NOMO-1 (cell line): ENCODE data around the gene CPB1.

Experiments used
- DNase-seq, 2 experiments: peaks; one replicate each; lab custom pipeline; 2025; ENCODE audit not compliant: unreplicated experiment in 2 of 2; lab: John Stamatoyannopoulos, UW

The CPB1 gene

DNA sequence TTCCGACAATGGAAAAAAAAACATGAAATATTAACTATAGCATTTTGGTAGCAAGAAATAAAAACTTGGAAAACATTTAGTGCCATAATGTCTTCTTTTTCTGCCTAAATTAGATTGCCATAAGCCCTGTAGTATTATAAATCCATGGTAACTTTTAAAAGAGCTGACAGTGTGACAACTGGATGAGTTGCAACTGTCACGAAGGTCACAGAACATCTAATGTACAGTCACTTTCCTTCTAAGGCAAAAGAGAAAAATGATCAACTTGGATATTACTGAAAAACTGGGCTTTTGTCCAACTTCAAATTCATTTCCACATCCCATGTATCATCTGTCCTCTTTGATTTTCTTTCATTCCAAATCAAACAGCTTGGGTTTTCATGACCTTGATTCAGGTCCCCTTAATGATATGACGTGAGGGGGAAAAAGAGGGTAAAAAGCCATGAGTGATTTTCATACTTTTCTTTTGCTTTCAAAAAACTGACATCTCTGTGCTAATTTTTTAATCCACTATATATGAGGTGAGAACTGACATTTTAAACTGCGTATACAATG, 602 bp downstream of the CPB1 start:
- no peak for DNase-seq

DNA sequence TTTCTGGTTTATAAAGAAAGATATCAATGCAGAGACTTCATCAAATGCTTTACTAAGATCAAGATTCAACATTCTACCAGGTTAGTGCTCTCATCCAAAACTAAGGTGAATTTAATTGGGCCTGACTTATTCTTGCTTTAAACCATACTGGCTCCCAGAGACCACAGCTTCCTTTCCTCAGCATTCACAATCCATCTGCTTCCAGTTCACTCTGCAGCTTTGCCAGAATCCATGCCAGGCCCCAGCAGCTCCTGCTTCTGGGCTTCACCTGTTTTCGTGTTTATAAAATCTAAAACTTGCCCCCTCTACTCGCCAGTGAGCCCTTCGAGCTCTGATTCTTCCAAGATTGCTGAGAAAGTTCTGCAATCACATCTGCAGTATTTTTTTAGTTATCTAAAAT, 2.3 kb downstream of the CPB1 start:
- DNase-seq, result no peak

DNA sequence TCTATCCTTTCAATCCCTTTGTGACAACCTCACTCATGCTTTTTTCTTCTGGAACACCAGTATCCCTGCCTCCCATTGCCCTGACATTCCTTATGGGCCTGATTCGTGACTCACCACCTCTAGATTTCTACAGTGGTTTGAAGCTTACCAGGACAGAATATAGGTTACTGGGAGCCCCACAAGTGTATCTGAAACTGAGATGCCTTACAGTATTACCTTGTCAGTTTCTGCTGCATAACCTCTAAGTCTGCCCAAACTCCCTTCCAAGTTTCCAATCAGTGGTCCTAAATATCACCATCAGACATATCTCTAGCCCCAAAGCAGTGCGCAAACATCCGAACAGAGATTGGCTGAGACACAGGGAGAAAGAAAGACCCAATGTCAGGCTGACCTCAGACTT, 5.6 kb downstream of the CPB1 start:
- DNase-seq, result no peak

DNA sequence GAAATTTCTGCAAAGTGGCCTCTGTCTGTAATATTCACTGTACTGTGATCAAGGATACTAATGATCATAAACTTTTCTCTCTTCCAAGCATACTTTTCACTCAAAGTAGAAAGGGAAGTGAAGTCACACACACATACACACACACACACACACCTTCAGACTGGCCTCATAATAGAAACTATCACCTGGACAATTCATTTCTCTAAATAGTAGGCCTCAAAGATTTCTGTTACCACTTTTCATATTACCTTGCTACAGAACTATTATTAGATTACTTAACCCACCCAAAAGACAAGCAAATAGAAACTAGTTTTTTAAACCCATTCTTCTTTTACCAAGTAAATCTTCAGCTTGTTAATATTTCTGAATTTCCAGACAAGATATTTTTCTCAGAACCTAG, 12.2 kb downstream of the CPB1 start:
- no peak for DNase-seq

DNA sequence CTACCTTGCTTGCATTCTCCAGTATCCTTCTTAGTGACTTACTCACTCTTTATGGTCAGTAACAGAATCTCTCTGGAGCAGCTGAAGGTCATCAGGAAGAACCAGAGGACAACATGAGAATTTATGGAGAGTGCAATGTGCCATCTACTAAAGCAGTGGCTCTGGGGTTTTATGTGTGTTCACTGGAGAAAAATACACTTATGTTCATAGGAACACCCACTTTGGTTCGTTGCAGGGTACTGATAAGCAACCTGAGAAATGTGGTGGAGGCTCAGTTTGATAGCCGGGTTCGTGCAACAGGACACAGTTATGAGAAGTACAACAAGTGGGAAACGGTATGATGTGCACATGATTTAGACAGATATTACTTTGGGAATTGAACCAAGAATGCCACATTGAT, 12.8 kb downstream of the CPB1 start:
- DNase-seq, result no peak

DNA sequence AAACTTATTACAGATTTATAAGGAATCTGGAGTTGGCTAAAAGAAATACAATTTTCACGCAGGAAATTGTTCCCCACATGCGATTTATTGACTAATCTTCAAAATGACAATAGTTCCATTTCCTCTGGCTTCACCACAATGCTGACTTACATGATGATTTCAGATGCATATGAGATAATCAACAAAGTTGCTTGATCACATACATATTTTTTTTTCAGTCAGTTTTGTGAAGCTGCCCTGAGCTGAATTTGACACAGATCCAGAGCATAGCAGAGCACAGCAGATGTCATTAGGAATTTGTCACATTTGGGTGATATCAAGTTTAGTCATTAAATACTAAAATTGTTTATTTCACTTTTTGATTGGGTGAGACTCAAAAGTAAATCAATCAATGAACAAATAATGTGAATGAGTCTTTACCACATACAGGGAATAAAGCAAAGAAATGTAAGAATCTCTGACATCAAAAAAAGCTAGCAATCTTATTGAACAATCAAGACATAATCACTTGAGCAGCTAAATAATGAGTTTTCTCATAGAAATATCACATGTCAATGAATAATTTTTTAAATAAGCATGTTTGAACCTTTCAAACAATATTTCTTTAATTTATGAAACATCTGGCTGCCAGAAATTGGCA, 18.3 kb downstream of the CPB1 start:
- DNase-seq, result no peak

DNA sequence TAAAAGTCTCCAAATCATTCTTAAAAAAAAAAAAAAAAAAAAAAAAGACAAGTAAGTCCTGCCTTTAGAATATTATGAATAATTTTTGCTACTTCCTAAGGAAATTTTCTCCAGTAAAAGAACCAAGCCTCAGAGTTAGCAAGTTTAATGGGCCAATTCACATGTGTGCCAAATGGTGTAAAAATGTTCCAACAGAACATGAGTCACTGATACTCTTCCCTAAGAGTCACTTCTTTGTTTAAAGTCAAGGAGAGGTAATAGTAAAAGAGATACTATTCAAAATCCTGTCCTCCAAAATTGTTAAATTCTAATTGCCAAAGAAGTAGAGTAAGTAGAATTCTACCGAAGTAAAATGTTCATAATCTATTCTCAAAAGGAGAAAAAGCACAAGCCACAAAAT, 19.7 kb downstream of the CPB1 start:
- no peak for DNase-seq

DNA sequence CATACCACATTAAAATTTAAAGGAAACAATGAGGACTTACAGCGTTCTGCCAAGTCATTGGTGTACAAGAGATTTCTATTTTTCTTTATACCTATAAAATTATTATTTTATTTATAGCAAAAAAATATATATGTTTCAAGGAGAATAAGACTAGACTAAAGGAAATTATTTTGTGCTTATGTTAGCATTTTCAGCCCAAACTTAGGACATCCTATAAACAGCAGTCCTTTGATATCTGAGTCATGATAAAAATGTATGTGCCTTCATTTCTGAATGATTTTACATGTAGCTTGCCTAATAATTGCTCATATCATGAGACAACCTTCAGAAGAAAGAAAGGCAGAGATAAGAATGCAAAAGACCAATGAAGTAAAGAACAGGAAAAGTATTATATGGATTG, 20.8 kb downstream of the CPB1 start:
- DNase-seq, result no peak

DNA sequence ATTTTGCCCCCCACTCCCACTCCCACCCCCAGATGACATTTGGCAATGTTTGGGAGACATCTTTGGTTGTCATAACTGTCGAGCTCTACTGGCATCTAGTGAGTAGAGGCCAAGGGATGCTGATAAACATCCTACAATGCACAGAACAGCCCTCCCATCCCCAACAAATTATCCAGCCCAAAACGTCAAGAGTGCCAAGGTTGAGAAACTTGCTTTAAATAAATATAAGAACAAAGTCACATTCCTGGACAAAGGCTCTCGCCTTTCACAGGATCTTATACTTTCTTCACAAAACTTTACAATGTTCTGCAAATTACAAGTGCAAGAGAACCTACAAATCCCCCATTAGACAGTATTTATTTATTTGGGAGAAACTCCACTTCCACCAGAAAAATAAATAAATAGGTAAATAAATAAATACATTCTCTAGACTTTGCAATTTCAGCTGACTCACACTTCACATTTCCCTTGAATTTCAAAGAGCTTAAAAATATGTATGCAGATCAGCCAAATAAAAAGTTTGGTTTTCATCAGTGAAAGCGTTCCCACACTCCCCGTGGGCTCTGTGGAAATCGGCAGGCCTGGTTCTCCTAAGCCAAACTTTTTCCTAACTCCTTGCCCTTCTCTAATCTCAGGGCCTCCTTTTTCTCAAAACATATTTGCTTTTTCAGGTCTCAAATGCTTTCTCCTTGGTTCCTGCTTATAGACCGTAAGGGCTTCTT, 24.8 kb downstream of the CPB1 start:
- DNase-seq, result no peak

DNA sequence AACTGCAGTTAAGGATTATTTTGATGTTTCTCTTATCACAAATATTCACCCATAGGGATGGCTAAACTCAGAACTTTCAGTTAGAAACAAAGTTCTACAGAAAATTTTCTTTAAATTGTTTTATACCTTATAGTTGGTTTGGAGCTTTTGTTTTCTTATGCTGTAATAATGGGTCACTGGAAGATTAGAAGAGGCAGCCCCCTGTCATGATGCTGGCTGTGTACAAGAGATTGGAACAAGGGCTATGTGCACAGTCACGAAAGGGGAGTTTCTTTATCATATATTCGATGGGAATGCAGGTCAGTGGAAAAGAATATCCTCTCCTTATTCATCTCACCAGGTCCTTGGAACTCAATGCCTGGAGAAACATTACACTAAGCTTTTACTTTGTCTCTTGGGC, 25.5 kb downstream of the CPB1 start:
- DNase-seq, result no peak

DNA sequence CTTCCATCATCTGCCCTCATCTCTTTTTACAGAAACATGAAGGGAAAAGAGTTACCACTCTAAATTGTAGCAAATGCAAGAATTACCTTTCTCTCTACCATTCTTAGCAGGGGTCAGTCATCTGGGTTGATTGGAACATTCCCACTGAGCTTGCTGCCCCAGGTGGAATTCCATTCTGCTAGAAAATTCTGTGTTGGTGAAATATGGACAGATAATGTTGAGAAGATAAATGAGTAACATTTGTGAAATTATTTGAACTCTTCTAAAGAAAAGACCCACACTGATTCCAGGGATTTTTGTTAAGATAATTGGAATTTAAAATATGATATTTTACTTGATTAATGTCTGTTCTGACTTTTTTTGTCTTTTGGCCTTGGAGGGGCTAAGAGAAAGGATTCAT, 26.4 kb downstream of the CPB1 start:
- no peak for DNase-seq

DNA sequence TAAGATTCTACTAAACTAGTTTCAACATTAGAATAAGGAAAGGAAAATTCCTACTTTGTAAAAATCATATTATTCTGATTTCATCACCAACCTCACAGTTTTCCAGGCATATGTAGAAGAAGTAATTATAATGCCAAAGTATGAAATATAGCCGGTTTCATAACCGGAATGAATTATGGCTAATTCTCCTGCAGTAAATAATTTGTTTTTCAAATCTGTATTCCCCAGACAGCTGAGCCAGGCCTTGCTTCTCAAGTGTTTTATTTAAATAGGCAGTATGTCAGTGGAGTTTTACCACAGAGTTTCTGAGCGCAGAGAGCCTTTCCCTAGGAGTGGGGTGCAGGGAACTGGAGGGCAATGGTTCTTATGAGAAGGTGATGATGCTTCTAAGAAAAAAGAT, 28.8 kb downstream of the CPB1 start:
- no peak for DNase-seq

DNA sequence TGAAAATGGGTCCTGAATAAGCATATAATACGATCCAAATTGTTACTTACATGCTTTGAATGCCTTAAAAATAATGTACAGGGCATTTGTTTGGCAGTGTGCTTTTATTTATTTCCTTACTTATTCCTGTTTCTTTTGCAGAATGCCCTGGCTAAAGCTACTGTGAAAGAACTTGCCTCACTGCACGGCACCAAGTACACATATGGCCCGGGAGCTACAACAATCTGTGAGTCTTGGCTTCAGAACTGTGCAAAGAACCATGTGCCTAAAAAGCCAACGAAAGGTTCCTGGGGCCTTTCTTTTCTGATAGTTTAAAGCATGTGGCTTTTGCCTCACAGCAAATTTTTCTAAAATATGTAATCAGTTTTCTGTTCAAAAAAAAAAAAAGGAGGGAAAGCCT, 29.7 kb downstream of the CPB1 start:
- no peak for DNase-seq

DNA sequence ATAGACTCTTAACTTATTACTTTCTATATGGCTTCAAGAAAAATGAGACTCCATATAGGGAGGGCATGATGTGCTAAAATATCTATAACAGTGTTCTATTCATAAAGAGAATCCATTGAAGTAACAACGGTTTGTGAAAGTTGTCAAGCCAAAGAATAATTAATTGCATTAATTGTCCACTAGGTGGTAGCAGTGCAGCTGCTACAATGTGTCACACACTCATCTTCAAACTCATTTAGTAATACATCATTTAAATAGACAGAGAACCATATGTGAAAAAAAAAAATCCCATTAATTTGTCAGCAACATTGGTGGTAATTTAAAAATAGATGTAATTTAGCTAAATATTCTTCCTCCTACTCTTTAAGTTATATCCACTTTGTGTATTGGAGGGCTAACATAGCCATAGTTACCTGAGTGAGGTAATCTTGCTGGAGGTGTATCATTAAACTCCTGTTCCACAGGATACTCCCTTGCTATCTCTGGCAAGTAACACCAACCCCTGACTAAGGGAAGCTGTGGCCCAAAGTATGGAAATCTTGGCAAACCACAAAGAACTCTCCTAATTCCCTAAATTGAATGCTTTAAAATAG, 33.8 kb downstream of the CPB1 start:
- peak in 1 of 2 experiments; percentile 71 for DNase-seq

DNA sequence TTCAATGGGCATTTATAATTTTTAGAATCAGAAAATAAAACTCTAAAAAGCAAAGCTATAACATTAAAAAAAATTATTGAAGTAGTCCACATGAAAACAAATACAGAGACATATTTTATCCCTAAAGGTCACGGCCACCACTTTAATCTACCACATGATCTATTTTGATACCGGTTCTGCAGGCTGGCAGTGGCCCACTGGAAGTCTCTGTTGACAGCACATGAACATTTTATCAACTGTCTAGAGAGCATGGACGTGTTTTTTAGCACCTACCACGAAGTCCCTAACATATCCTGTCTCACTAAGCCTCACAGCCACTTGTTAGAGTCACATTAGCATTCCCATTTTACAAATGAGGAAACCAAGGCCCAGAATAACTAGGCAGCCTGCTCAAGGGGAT, 35.7 kb downstream of the CPB1 start:
- DNase-seq, result no peak

DNA sequence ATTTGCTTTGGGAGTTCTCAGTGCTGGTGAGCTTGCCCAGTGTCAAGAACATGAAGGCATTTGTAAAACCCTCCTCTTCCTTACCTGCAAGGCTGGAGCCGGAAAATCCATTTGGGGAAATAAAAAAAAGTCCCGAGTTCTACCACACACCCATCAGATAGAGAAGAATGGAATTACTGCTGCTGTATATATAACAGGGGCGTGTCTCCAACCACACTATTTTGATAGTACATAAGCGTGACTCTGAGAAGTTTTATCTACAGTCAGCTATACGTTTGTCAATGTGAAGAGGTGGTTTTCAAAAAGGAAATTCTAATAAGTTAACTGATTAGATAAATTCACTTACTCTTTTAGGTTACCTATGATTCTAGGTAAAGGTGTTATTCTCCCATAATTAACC, 36.2 kb downstream of the CPB1 start:
- no peak for DNase-seq

DNA sequence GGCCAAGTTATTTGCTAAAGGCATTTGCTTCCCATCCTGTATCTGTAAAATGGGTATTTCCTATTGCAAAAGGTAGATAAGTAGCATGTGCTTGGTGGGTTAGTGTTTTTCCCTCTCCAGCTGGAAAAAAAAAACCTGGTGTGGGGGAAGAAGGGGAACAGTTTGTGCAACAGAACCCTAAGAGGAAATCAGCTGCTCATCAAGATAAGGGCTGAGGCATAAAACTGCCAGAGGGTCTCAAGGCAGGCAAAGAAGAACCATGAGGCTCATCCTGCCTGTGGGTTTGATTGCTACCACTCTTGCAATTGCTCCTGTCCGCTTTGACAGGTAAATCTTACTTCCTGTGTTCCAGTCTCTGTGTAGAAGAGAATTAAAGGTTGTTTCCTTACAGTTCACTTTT, 37.4 kb downstream of the CPB1 start, which contains the start of gene CPA3:
CPA3 (plus strand) TSS at position 248 of the 400 bp plus-strand sequence; CDS start at position 260, 12 bp downstream.
- no peak for DNase-seq

DNA sequence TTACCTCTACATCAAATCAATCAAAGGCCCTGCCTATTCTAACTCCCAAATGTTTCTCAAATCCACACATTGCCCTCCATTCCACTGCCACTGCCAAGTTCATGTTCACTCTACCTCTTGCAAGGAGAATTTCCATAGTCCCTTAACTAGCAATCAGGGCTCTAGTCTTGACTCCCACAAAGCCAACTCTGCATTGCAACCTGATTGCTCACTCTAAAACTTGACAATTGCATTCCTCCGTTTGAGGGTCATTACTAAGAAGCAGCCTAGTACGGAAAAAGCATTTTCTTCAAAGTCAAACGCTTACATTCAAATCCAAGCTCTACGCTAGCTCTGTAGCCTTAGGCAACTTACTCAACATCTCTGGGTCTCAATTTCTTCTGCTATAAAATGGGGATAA, 38.6 kb downstream of the CPB1 start:
- no peak for DNase-seq

DNA sequence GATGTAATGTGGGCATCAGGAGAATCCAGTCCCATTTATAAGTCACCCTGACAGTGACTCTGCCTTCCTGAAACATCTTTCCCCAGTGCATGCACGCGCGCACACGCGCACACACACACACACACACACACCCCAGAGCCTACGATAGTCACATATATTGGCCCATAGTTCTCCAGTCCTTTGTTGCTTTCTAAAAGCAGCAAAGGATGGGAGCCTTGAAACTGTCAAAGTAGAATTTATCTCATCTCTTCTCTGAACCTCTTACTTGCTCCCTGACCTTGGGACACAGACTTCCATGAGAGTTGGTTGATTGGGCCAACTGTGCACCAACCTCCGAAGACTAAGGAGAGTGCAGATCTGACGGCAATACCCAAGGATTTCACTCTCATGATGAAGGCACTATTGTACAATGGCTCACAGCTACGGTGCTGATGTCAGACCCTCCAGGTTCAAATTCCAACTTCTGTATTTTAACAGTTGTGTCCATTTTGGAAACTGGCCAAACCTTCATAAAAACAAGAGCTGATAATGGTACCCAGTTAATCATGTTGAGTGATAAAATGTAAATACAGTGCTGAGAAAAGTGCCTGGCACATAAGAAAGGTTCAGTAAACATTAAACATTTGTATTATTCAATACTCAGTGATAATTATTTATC, 45.8 kb downstream of the CPB1 start:
- DNase-seq, result no peak

DNA sequence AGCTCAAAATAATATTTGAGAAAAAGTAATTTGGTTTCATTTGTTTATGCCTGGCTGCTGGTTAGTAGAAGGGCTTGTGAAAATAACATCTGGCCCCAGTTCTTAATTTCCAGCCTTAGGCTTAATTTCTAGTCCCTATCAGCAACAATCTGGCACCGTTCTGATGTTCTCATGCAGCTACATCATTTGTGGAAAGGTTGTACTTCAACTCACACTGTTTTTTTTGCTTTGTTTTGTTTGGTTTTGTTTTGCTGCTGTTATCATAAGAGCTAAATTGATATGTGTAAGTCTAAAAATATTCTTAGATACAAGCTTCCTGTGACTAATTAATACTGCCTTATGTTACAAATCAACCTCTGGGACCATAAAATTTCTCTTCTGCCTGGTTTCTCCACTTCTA, 46.4 kb downstream of the CPB1 start:
- no peak for DNase-seq

DNA sequence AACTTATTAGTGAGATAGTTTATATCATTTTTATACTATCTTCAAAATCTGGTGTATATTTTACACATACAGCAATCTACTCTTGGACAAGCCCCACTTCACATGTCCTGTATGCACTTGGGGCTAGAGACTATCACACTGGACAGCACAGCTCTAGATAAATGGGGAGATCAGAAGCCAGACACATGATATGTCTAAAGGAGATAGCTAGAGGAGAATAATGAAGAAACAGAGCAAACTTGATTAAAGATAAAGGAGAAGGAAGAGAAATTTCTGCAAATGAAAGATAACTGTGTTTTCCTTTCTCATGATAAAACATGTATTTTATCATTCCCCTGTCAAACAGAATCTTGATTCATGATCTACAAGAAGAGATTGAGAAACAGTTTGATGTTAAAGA, 50.5 kb downstream of the CPB1 start:
- no peak for DNase-seq
